PFSK-1 (cell line): Measurements from ENCODE around the gene MEGF11.

Experiments
- FOXP2 ChIP-seq: optimal IDR thresholded peaks from 2 replicates; pipeline ENCODE3; 2011; ENCODE audit warnings: borderline replicate concordance, control low read depth, inconsistent platforms; ENCODE audit not compliant: insufficient read depth; ENCODE audit errors: extremely low read length, extremely low read depth
- POLR2AphosphoS5 ChIP-seq: IDR thresholded peaks from 2 replicates; pipeline ENCODE4 v1.6.1; 2012; ENCODE audit warnings: low read depth, mild to moderate bottlenecking, control low read depth, low read length, moderate library complexity
- SIN3A ChIP-seq: IDR thresholded peaks from 2 replicates; pipeline ENCODE4 v1.6.1; 2012; ENCODE audit warnings: mild to moderate bottlenecking, low read length, moderate library complexity, borderline replicate concordance; ENCODE audit not compliant: insufficient read depth
- TAF1 ChIP-seq: IDR thresholded peaks from 2 replicates; pipeline ENCODE4 v1.6.1; 2012; ENCODE audit warnings: low read length, control low read depth, borderline replicate concordance; ENCODE audit not compliant: insufficient read depth
- TF ChIP-seq, protein P1 (sequence below), 2 experiments: IDR thresholded peaks; 2 replicates each; pipeline versions ENCODE4 v1.6.1 to v1.8.0; 2011 to 2012; ENCODE audit warnings: low read depth in 2 of 2, low read length in 2 of 2, control low read depth in 1 of 2, inconsistent platforms in 1 of 2, mild to moderate bottlenecking in 1 of 2, moderate library complexity in 1 of 2; ENCODE audit not compliant: insufficient read depth in 1 of 2

Gene MEGF11

DNA sequence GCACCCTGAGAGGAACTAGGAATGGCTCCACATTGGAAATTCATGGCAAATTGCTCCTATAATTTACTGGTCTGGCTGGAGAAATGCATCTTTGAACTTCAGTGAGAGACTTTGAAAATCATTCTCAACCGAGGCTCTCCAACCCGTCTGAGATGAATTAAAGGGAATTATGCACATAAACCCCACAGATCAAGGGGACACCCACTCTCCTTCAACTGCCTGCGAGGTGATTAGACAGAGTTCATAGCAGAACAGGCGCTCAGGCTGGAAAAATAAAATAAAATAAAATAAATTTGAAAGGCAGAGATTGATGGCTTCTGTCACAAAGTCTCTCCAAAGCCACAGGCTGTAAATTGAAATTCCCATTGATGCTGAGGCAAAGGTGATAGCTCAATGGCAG lies 37.7 kb downstream of the MEGF11 start:
- TF ChIP-seq FOXP2 (no peak), POLR2AphosphoS5 (no peak), SIN3A (no peak), TAF1 (no peak)
- TF ChIP-seq, protein P1, sequence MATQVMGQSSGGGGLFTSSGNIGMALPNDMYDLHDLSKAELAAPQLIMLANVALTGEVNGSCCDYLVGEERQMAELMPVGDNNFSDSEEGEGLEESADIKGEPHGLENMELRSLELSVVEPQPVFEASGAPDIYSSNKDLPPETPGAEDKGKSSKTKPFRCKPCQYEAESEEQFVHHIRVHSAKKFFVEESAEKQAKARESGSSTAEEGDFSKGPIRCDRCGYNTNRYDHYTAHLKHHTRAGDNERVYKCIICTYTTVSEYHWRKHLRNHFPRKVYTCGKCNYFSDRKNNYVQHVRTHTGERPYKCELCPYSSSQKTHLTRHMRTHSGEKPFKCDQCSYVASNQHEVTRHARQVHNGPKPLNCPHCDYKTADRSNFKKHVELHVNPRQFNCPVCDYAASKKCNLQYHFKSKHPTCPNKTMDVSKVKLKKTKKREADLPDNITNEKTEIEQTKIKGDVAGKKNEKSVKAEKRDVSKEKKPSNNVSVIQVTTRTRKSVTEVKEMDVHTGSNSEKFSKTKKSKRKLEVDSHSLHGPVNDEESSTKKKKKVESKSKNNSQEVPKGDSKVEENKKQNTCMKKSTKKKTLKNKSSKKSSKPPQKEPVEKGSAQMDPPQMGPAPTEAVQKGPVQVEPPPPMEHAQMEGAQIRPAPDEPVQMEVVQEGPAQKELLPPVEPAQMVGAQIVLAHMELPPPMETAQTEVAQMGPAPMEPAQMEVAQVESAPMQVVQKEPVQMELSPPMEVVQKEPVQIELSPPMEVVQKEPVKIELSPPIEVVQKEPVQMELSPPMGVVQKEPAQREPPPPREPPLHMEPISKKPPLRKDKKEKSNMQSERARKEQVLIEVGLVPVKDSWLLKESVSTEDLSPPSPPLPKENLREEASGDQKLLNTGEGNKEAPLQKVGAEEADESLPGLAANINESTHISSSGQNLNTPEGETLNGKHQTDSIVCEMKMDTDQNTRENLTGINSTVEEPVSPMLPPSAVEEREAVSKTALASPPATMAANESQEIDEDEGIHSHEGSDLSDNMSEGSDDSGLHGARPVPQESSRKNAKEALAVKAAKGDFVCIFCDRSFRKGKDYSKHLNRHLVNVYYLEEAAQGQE (IDR thresholded peaks at IDR 0.05; ENCODE audit: insufficient read depth in 1 of 2, low read depth in 2 of 2, low read length in 2 of 2) = no peak

DNA sequence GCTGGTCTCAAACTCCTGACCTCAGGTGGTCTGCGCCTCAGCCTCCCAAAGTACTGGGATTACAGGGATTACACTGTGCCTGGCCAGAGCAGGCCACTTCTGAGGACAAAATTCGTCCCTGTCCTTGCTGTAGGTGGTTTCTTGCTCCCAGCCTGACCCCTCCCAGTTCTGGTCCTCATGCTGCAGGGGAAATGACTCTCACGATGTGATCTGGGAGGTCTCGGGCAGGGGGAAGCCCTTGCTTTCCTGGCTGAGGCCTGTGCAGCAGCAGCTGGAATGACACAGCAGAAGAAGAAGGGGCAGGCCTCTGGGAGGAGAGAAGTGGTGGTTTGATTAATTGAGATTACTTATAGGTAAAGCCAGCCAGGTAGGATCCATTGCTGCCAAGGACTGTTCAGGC lies 39.3 kb downstream of the MEGF11 start:
- no peak for TF ChIP-seq TAF1
- TF ChIP-seq, protein P1 (IDR thresholded peaks at IDR 0.05; ENCODE audit: insufficient read depth in 1 of 2, low read depth in 2 of 2, low read length in 2 of 2) = no peak
- TF ChIP-seq POLR2AphosphoS5 = no peak
- TF ChIP-seq SIN3A = no peak

DNA sequence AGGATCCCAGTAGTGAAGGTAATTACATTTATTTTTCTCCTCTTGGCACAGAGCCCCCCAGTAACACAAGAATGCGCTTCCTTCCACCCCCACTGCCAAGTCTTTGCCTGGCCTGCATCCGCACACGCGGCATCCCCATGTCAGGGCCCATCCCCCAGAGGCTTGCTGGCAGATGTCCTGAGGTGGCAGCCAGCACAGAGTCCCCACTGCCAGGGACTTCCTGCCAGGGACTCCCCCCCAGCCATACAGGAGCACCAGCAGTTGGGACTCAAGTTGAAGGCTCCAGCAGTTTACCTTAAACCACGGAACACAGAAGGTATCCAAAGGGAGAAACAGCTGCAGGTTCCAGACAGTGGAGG lies 41.0 kb downstream of the MEGF11 start:
- TF ChIP-seq, protein P1 (IDR thresholded peaks at IDR 0.05; ENCODE audit: insufficient read depth in 1 of 2, low read depth in 2 of 2, low read length in 2 of 2) = no peak
- TF ChIP-seq FOXP2 (no peak), POLR2AphosphoS5 (no peak), TAF1 (no peak), SIN3A (no peak)

DNA sequence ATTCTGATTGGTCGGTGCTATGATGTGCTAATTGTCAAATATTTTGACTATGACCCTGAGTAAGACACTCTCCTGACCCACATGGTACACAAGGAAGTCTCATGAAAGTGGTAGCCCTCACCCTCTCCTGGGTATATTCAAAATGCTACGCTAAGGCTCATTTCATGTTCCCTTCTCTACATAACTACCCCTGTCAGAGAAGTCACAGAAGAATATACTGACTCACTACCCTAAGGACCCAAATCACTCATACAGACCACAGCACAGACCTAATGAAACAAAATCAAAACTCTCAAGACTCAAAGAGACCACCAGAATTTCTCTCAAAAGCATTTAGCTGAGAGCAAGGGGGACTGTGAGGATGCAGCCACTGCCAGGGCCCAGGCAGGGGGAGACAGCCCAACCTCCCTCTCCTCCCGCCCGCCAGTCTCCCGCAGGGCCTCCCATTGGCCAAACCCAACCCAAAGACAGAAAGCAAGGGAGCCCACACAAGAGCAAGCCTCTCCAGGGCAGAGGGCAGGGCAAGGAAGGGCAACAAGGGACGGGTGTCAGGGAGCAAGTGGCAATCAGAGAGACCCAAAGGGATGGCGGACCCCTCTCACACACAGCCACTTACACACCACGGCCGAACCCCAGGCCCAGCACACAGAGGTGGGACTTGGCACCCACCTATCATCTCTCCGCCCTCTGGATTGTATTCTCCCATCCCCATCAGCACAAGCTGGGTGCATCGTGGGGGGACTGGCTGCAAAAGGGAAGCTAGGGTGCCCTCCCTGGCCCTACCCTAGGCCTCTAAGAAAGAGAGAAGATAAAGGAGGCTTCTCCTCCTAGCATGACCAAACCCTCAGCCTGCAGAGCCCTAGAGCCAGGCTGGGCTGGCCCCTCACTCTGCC lies 41.6 kb downstream of the MEGF11 start:
- no peak for TF ChIP-seq SIN3A
- no peak for TF ChIP-seq TAF1
- TF ChIP-seq, protein P1 (IDR thresholded peaks at IDR 0.05; ENCODE audit: insufficient read depth in 1 of 2, low read depth in 2 of 2, low read length in 2 of 2) = no peak
- no peak for TF ChIP-seq POLR2AphosphoS5
- TF ChIP-seq FOXP2 = no peak

DNA sequence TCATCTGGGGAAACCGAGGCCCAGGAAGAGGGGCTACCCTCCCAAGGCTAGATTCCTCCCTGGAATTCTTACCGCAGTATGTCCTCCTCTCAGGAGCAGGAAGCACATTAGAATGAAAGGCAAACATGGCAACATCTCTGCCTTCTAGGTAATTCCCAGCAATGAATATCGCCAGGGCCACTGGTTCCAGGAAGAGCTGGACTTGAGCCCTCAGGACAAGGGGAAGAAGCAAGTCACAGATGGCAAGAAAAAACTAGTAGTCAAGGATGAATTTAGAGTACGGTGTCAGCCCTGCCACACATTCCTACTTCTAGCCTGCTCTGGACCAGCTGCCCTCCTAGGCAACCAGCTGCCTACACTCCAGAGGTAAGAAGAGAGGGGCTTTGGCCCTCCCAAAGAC lies 42.9 kb downstream of the MEGF11 start:
- TF ChIP-seq, protein P1 (IDR thresholded peaks at IDR 0.05; ENCODE audit: insufficient read depth in 1 of 2, low read depth in 2 of 2, low read length in 2 of 2) = no peak
- no peak for TF ChIP-seq SIN3A
